ENCODE measurements around the gene LUM.

GRCh38 chr12:91064640-91065039, 46.7 kb downstream of the LUM start:
- TF ChIP-seq SIN3A (IDR thresholded peaks at IDR 0.05; ENCODE audit: borderline replicate concordance, low read depth, low read length) (no peak), CTCF (IDR thresholded peaks at IDR 0.05) (no peak), FOXM1 (IDR thresholded peaks at IDR 0.05; ENCODE audit: low read depth) (no peak), ZBTB33 (IDR thresholded peaks at IDR 0.05; ENCODE audit: borderline replicate concordance, low read depth) (no peak)
